ENCODE results near the gene IMMP2L.

Gene IMMP2L

DNA sequence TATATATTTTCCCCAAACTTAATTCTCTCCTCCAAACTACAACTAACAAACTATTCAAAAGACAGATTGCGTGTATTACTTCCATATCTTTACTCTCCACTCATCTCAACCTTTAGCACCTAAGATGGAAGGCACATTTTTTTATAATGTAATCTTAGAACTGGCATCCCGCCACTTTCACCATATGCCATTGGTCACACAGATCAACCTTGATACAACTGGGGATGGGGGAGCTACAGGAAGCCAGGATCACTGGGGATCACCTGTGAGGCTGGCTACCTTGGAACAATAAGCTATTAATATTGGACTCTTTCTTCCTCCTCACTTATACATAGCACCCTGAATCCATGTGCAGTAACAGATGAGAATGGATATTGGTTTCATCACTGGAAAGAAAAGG lies 941.0 kb downstream of the IMMP2L start:
- Histone ChIP-seq H3K4me2 (ENCODE audit: low read depth, low read length, poor library complexity, severe bottlenecking) (no peak overlapping the region), H3K27ac (ENCODE audit: low read depth, low read length) (no peak overlapping the region), H2AFZ (ENCODE audit: low read depth, low read length, severe bottlenecking) (no peak overlapping the region), H3K9ac (ENCODE audit: low read length) (no peak overlapping the region), H3K27me3 (ENCODE audit: low read length) (no peaks in the 10 kb centered on the region), H4K20me1 (ENCODE audit: low read depth, low read length) (no peaks in the 10 kb centered on the region), H3F3A (ENCODE audit: insufficient read depth) (no peaks in the 10 kb centered on the region), H3K36me3 (ENCODE audit: low read length) (no peaks in the 10 kb centered on the region), H3K4me3 (ENCODE audit: insufficient read depth, low read length, poor library complexity, severe bottlenecking) (no peak overlapping the region), H3K9me2 (replicated peaks; ENCODE audit: insufficient read depth, low read length) (no peaks in the 10 kb centered on the region), H3K9me3 (ENCODE audit: insufficient read depth, low read length) (no peaks in the 10 kb centered on the region), H3K79me2 (ENCODE audit: insufficient read depth, low read length) (no peaks in the 10 kb centered on the region)
- TF ChIP-seq, protein P1, sequence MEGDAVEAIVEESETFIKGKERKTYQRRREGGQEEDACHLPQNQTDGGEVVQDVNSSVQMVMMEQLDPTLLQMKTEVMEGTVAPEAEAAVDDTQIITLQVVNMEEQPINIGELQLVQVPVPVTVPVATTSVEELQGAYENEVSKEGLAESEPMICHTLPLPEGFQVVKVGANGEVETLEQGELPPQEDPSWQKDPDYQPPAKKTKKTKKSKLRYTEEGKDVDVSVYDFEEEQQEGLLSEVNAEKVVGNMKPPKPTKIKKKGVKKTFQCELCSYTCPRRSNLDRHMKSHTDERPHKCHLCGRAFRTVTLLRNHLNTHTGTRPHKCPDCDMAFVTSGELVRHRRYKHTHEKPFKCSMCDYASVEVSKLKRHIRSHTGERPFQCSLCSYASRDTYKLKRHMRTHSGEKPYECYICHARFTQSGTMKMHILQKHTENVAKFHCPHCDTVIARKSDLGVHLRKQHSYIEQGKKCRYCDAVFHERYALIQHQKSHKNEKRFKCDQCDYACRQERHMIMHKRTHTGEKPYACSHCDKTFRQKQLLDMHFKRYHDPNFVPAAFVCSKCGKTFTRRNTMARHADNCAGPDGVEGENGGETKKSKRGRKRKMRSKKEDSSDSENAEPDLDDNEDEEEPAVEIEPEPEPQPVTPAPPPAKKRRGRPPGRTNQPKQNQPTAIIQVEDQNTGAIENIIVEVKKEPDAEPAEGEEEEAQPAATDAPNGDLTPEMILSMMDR (IDR thresholded peaks at IDR 0.05; ENCODE audit: insufficient read depth, low read length, poor library complexity, severe bottlenecking), result no peak
- TF ChIP-seq EZH2phosphoT487 (conservative IDR thresholded peaks at IDR 0.05; ENCODE audit: low read length), result no peak

DNA sequence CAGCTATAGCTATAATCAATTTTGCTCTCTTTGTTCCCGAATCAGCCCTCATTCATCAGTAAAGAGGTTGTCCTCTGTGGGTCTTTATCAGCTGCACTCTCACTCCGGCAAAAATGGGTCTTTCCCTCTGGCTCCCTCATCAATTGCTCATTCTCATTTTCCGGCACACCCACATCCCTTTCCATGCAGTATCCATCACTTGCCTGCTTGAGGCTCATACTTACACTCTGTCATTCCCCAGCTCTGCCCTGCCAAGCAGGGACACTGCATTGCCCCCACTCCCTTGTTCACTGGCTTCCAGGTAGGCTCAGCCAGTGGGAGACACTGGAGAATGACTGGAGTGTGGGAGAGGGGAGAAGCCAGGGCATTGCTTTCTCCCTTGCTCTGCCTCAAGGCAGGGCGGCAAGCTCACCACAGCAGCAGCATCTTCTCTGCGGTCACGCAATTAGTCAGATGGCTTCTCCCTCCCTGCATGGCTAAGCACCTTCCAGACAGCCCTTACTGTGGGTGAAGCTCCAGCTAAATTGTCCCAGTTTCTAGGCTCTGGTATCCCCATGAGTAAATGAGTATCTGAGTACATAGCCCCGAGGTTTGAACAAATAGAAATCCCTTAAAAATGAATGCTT lies 942.1 kb downstream of the IMMP2L start:
- Histone ChIP-seq H3F3A (ENCODE audit: insufficient read depth) (no peaks in the 10 kb centered on the region), H3K4me3 (ENCODE audit: insufficient read depth, low read length, poor library complexity, severe bottlenecking) (no peak overlapping the region), H3K79me2 (ENCODE audit: insufficient read depth, low read length) (no peaks in the 10 kb centered on the region), H4K20me1 (ENCODE audit: low read depth, low read length) (no peaks in the 10 kb centered on the region), H3K36me3 (ENCODE audit: low read length) (no peaks in the 10 kb centered on the region), H3K9me3 (ENCODE audit: insufficient read depth, low read length) (no peaks in the 10 kb centered on the region), H3K27me3 (ENCODE audit: low read length) (no peaks in the 10 kb centered on the region), H3K4me2 (ENCODE audit: low read depth, low read length, poor library complexity, severe bottlenecking) (no peak overlapping the region), H2AFZ (ENCODE audit: low read depth, low read length, severe bottlenecking) (no peak overlapping the region), H3K27ac (ENCODE audit: low read depth, low read length) (no peak overlapping the region), H3K9me2 (replicated peaks; ENCODE audit: insufficient read depth, low read length) (no peaks in the 10 kb centered on the region), H3K9ac (ENCODE audit: low read length) (no peak overlapping the region)
- TF ChIP-seq, protein P1 (IDR thresholded peaks at IDR 0.05; ENCODE audit: insufficient read depth, low read length, poor library complexity, severe bottlenecking), result no peak
- TF ChIP-seq EZH2phosphoT487 (conservative IDR thresholded peaks at IDR 0.05; ENCODE audit: low read length), result no peak

All from SU-DHL-6 (cell line).